Measurements from ENCODE around the gene INVS.

Gene INVS

GRCh38 chr9:100167915-100168654 lies 69.0 kb downstream of the INVS start:
- no peaks in the 10 kb centered on the region for H3K36me3 ChIP-seq (ENCODE audit: control insufficient read depth, low read depth, low read length)
- H3K4me3 ChIP-seq (ENCODE audit: low read length) = no peak overlapping the region

DNA sequence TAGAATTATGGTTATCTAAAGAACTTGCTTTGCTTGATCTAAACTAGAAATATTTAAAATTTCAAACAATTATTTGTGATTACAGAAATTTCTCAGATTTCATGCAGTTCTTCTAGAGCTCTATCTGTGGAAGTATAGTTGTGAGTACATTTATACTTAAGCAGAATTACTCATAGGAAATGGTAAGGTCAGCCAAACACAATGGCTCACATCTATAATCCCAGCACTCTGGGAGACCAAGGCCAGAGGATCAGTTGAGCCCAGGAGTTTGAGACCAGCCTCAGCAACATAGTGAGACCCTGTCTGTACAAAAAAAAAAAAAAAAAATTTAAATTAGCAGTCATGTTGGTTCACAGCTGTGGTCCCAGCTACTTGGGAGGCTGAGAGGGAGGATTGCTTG lies 71.0 kb downstream of the INVS start:
- H3K9me3 ChIP-seq (ENCODE audit: control insufficient read depth, low read depth, low read length) = no peaks in the 10 kb centered on the region

More at GRCh38 chr9:100167915-100168654, 69.0 kb downstream of the INVS start:
- Histone ChIP-seq H3K9me3 (ENCODE audit: control insufficient read depth, low read depth, low read length) (no peaks in the 10 kb centered on the region), H3K27ac (ENCODE audit: low read length) (no peak overlapping the region), H3K4me1 (ENCODE audit: control insufficient read depth, low read depth, low read length) (no peaks in the 10 kb centered on the region), H3K27me3 (ENCODE audit: control insufficient read depth, insufficient read depth, low read length) (no peaks in the 10 kb centered on the region), H3K9ac (ENCODE audit: low read length) (no peak overlapping the region)

DNA sequence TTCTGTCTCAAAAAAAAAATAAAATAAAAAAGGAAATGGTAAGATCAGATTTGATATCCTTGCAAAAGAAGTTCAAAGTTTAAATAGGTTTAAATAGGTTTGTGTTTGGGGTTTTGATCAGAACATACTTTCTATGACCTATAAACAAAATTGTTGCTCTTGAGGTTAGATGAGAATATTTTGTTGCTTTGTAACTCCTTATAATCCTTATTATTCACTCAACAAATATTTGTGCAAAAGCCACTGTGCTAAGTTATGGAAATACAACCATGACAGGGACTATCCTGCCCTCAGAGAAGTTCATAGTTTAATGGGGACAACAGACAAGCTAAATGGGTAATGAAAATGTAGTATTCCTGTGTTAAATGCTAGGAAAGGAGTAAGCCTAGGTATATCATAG lies 71.5 kb downstream of the INVS start:
- no peaks in the 10 kb centered on the region for H3K4me1 ChIP-seq (ENCODE audit: control insufficient read depth, low read depth, low read length)
- H3K27ac ChIP-seq (ENCODE audit: low read length) = no peak overlapping the region
- H3K27me3 ChIP-seq (ENCODE audit: control insufficient read depth, insufficient read depth, low read length) = no peaks in the 10 kb centered on the region
- no peak overlapping the region for H3K4me3 ChIP-seq (ENCODE audit: low read length)
- H3K36me3 ChIP-seq (ENCODE audit: control insufficient read depth, low read depth, low read length) = no peaks in the 10 kb centered on the region
- H3K9me3 ChIP-seq (ENCODE audit: control insufficient read depth, low read depth, low read length) = no peaks in the 10 kb centered on the region
- H3K9ac ChIP-seq (ENCODE audit: low read length) = no peak overlapping the region

More for the DNA sequence above, 71.0 kb downstream of the INVS start:
- Histone ChIP-seq H3K4me1 (ENCODE audit: control insufficient read depth, low read depth, low read length) (no peaks in the 10 kb centered on the region), H3K4me3 (ENCODE audit: low read length) (no peak overlapping the region), H3K27ac (ENCODE audit: low read length) (no peak overlapping the region), H3K27me3 (ENCODE audit: control insufficient read depth, insufficient read depth, low read length) (no peaks in the 10 kb centered on the region), H3K36me3 (ENCODE audit: control insufficient read depth, low read depth, low read length) (no peaks in the 10 kb centered on the region), H3K9ac (ENCODE audit: low read length) (no peak overlapping the region)

- H3K4me3 ChIP-seq (ENCODE audit: low read length) = no peak overlapping the region
- H3K27me3 ChIP-seq (ENCODE audit: control insufficient read depth, insufficient read depth, low read length) = no peaks in the 10 kb centered on the region
- H3K27ac ChIP-seq (ENCODE audit: low read length) = no peak overlapping the region
- H3K36me3 ChIP-seq (ENCODE audit: control insufficient read depth, low read depth, low read length) = no peaks in the 10 kb centered on the region
- no peaks in the 10 kb centered on the region for H3K4me1 ChIP-seq (ENCODE audit: control insufficient read depth, low read depth, low read length)
- H3K9ac ChIP-seq (ENCODE audit: low read length) = no peak overlapping the region
- no peaks in the 10 kb centered on the region for H3K9me3 ChIP-seq (ENCODE audit: control insufficient read depth, low read depth, low read length)
Measured at GRCh38 chr9:100186356-100186755, 87.3 kb downstream of the INVS start.

DNA sequence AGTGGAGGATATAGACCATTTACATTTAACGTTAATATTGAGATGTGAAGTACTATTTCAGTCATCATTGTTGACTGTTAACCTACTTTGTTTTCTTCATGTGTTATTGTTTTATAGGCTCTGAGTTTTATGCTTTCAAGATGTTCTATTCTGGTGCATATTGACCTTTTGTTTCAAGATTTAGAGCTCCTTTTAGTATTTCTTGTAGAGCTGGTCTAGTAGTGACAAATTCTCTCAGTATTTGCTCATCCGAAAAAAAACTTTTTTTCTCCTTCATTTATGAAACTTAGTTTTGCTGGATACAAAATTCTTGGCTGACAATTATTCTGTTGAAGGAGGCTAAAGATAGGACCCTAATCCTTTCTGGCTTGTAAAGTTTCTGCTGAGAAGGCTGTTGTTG lies 91.3 kb downstream of the INVS start:
- Histone ChIP-seq H3K27me3 (ENCODE audit: control insufficient read depth, insufficient read depth, low read length) (no peaks in the 10 kb centered on the region), H3K4me1 (ENCODE audit: control insufficient read depth, low read depth, low read length) (no peaks in the 10 kb centered on the region), H3K9me3 (ENCODE audit: control insufficient read depth, low read depth, low read length) (no peaks in the 10 kb centered on the region), H3K4me3 (ENCODE audit: low read length) (no peak overlapping the region), H3K9ac (ENCODE audit: low read length) (no peak overlapping the region), H3K36me3 (ENCODE audit: control insufficient read depth, low read depth, low read length) (no peaks in the 10 kb centered on the region), H3K27ac (ENCODE audit: low read length) (no peak overlapping the region)

DNA sequence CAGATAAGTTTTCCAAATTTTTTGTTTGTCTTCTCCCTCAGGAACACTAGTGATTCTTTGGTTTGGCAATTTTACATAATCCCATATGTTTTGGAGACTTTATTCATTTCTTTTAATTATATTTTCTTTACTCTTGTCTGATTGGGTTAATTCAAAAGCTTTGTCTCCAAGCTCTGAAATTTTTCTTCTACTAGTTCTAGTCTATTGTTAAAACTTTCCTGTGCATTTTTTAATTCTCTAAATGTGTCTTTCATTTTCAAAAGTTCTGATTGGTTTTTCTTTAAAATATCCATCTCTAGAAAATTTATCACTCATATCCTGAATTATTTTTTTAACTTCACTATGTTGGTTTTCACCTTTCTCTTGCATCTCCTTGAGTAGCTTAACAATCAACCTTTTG lies 92.2 kb downstream of the INVS start:
- Histone ChIP-seq H3K4me1 (ENCODE audit: control insufficient read depth, low read depth, low read length) (no peaks in the 10 kb centered on the region), H3K27ac (ENCODE audit: low read length) (no peak overlapping the region), H3K9ac (ENCODE audit: low read length) (no peak overlapping the region), H3K9me3 (ENCODE audit: control insufficient read depth, low read depth, low read length) (no peaks in the 10 kb centered on the region), H3K36me3 (ENCODE audit: control insufficient read depth, low read depth, low read length) (no peaks in the 10 kb centered on the region), H3K4me3 (ENCODE audit: low read length) (no peak overlapping the region), H3K27me3 (ENCODE audit: control insufficient read depth, insufficient read depth, low read length) (no peaks in the 10 kb centered on the region)

DNA sequence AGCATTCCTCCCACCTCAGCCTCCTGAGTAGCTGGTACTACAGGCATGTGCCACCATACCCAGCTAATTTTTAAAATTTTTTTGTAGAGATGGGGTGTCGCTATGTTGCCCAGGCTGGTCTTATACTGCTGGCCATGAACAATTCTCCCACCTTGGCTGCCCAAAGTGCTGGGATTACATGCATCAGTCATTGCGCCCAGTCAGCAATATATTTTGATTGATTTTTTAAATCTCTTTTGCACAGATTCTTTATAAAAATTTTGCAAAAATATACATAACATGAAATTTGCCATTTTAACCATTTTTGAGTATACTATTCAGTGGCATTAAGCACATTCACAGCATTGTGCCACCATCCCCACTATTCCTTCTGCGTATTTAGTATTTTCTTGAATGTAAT lies 94.0 kb downstream of the INVS start:
- H3K9ac ChIP-seq (ENCODE audit: low read length) = no peak overlapping the region
- no peak overlapping the region for H3K4me3 ChIP-seq (ENCODE audit: low read length)
- no peaks in the 10 kb centered on the region for H3K36me3 ChIP-seq (ENCODE audit: control insufficient read depth, low read depth, low read length)
- H3K9me3 ChIP-seq (ENCODE audit: control insufficient read depth, low read depth, low read length) = no peaks in the 10 kb centered on the region
- H3K27ac ChIP-seq (ENCODE audit: low read length) = no peak overlapping the region
- H3K27me3 ChIP-seq (ENCODE audit: control insufficient read depth, insufficient read depth, low read length) = no peaks in the 10 kb centered on the region
- H3K4me1 ChIP-seq (ENCODE audit: control insufficient read depth, low read depth, low read length) = no peaks in the 10 kb centered on the region

GRCh38 chr9:100196215-100196614 lies 97.2 kb downstream of the INVS start:
- Histone ChIP-seq H3K36me3 (ENCODE audit: control insufficient read depth, low read depth, low read length) (no peaks in the 10 kb centered on the region), H3K4me1 (ENCODE audit: control insufficient read depth, low read depth, low read length) (no peaks in the 10 kb centered on the region), H3K27me3 (ENCODE audit: control insufficient read depth, insufficient read depth, low read length) (no peaks in the 10 kb centered on the region), H3K9me3 (ENCODE audit: control insufficient read depth, low read depth, low read length) (no peaks in the 10 kb centered on the region), H3K4me3 (ENCODE audit: low read length) (no peak overlapping the region), H3K9ac (ENCODE audit: low read length) (no peak overlapping the region), H3K27ac (ENCODE audit: low read length) (no peak overlapping the region)

DNA sequence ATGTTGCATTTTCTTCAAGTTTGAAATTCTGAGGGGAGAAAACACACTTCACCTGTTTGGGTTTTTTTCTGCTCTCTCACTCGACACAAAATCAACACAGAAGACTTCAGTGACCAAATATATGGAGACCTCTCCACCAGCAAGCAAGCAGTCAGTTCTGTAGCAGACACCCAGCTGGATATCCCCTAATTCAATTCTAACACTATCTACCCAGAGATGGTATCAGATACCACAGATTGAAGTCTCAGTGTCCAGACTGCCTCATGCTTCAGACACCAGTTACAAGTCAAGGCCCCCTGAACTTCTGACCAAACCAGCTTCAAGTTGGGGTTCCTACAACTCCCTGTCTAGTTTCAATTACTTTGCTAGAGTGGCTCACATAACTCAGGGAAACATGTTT lies 97.8 kb downstream of the INVS start:
- Histone ChIP-seq H3K27ac (ENCODE audit: low read length) (no peak overlapping the region), H3K4me3 (ENCODE audit: low read length) (no peak overlapping the region), H3K9me3 (ENCODE audit: control insufficient read depth, low read depth, low read length) (no peaks in the 10 kb centered on the region), H3K4me1 (ENCODE audit: control insufficient read depth, low read depth, low read length) (no peaks in the 10 kb centered on the region), H3K36me3 (ENCODE audit: control insufficient read depth, low read depth, low read length) (no peaks in the 10 kb centered on the region), H3K9ac (ENCODE audit: low read length) (no peak overlapping the region), H3K27me3 (ENCODE audit: control insufficient read depth, insufficient read depth, low read length) (no peaks in the 10 kb centered on the region)

DNA sequence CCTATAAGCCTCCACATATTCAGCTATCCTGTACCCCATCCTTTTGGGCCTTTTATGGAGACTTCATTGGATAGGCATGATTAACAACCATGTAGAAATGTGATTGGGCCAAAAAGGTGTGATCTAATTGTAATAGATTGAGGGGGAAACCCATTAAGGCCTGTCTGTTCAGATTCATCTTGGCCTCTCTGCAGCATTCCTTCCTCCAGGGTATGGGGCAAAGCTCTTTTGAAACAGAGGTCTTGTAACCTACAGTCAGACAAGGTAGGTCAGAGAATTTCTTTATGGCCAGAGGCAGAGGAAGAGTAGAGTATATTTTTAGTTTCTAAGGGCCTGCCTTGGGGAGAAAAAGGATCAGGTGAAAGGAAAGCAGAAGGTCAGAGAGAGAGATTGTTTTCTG lies 98.5 kb downstream of the INVS start:
- no peaks in the 10 kb centered on the region for H3K27me3 ChIP-seq (ENCODE audit: control insufficient read depth, insufficient read depth, low read length)
- H3K36me3 ChIP-seq (ENCODE audit: control insufficient read depth, low read depth, low read length) = no peaks in the 10 kb centered on the region
- no peaks in the 10 kb centered on the region for H3K4me1 ChIP-seq (ENCODE audit: control insufficient read depth, low read depth, low read length)
- no peaks in the 10 kb centered on the region for H3K9me3 ChIP-seq (ENCODE audit: control insufficient read depth, low read depth, low read length)
- H3K9ac ChIP-seq (ENCODE audit: low read length) = no peak overlapping the region
- no peak overlapping the region for H3K4me3 ChIP-seq (ENCODE audit: low read length)
- no peak overlapping the region for H3K27ac ChIP-seq (ENCODE audit: low read length)

- Histone ChIP-seq H3K27ac (ENCODE audit: low read length) (no peak overlapping the region), H3K4me3 (ENCODE audit: low read length) (no peak overlapping the region), H3K27me3 (ENCODE audit: control insufficient read depth, insufficient read depth, low read length) (no peaks in the 10 kb centered on the region), H3K4me1 (ENCODE audit: control insufficient read depth, low read depth, low read length) (peaks cover 3% of the 10 kb centered on the region), H3K9me3 (ENCODE audit: control insufficient read depth, low read depth, low read length) (no peaks in the 10 kb centered on the region), H3K36me3 (ENCODE audit: control insufficient read depth, low read depth, low read length) (no peaks in the 10 kb centered on the region), H3K9ac (ENCODE audit: low read length) (no peak overlapping the region)
Measured at GRCh38 chr9:100202806-100203205, 103.8 kb downstream of the INVS start.

DNA sequence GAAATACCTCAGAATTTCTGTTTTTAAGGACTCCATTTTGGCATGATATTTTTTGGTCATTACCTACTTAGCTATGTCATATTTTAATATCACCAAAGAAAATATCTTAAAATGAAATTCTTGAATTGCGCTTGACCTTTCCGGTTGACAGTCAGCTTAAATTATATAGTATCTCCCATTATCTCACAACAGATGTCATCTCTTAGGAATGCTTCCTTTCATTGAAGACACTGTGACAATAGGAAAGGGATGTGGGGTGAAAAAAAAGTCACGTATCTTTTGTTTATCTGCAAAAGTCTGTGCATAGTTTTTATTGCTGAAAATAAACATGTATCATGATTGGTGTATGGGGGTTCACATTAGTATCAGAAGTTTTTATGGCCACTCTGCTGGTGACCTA lies 105.8 kb downstream of the INVS start:
- Histone ChIP-seq H3K4me1 (ENCODE audit: control insufficient read depth, low read depth, low read length) (peaks cover 3% of the 10 kb centered on the region), H3K9me3 (ENCODE audit: control insufficient read depth, low read depth, low read length) (no peaks in the 10 kb centered on the region), H3K36me3 (ENCODE audit: control insufficient read depth, low read depth, low read length) (no peaks in the 10 kb centered on the region), H3K27me3 (ENCODE audit: control insufficient read depth, insufficient read depth, low read length) (no peaks in the 10 kb centered on the region), H3K9ac (ENCODE audit: low read length) (no peak overlapping the region), H3K27ac (ENCODE audit: low read length) (no peak overlapping the region), H3K4me3 (ENCODE audit: low read length) (no peak overlapping the region)

All from iPS-18a (cell line).